GM12801 (cell line): Measurements from ENCODE around the gene INPP4B.

Experiments
- CTCF ChIP-seq: IDR thresholded peaks from one replicate; pipeline ENCODE4 v1.5.1; 2011; ENCODE audit warnings: control low read depth; ENCODE audit not compliant: insufficient read length; ENCODE audit errors: extremely low read depth

INPP4B gene

GRCh38 chr4:142846108-142846728 lies at the start of gene INPP4B:
TSS of gene INPP4B (minus strand) at chr4:142846301.
- no peak for TF ChIP-seq CTCF

GRCh38 chr4:142893012-142893411 lies 46.9 kb upstream of the INPP4B start:
- no peak for TF ChIP-seq CTCF

GRCh38 chr4:142886566-142886965 lies 40.5 kb upstream of the INPP4B start:
- no peak for TF ChIP-seq CTCF

GRCh38 chr4:142883040-142883832 lies 37.1 kb upstream of the INPP4B start:
- TF ChIP-seq CTCF: no peak

- no peak for TF ChIP-seq CTCF
Measured at GRCh38 chr4:142882159-142882558, 36.1 kb upstream of the INPP4B start.

- no peak for TF ChIP-seq CTCF
Measured at GRCh38 chr4:142881331-142881730, 35.2 kb upstream of the INPP4B start.

- no peak for TF ChIP-seq CTCF
Measured at GRCh38 chr4:142875117-142875516, 29.0 kb upstream of the INPP4B start.
